NCI-H2227 treated with DMSO at 0.1 percent for 48 hours (cell line): Measurements from ENCODE around the gene CTDP1.

Experiments used
- DNase-seq: peaks from one replicate; lab custom pipeline; 2025; lab: John Stamatoyannopoulos, UW

CTDP1 gene

GRCh38 chr18:79796531-79797405 is 117.2 kb downstream of the CTDP1 start:
- DNase-seq, result no peak

DNA sequence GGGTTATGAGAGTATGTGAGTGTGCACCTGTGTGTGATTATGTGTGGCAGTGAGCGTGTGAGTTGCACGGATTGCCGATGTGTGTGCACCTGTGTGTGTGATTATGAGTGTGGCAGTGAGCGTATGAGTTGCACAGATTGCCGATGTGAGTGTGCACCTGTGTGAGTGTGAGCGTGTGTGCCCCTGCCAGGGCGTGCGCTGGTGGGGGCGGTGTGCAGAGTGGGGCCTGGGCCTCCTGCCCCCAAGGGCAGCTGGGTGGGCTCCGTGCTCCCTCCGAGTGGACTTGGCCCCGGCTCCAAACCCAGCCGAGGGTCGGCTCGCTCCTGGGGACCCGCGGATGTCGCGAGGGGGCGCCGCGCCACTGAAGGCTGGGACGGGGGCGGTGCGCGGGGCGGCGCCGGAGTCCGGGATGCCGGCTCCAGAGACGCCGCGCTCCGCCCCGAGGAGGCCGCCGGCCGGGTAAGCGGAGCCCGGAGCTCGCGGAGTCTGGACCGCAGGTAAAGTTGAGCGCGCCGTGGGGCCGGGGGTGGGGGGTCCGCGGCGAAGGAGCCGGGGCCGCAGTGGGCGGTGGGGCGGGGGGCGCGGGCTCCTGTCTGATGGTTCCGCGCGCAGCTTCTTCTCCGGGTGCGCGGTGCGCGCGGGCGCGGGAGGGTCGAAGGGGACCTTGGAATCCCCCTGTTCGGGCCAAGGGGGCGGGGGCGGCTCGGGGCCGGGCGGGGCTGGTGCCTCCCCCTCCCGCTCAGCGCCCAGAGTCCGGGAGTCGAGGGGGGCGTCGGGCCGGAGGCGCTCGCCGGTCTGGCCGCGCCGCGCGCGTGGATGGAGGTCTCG is 118.1 kb downstream of the CTDP1 start, which contains the start of gene KCNG2:
TSS of gene KCNG2 (plus strand) at position 421 of the 828 bp plus-strand sequence. CDS start 65,730 bp downstream, outside the sequence.
- no peak for DNase-seq

GRCh38 chr18:79798346-79798998 is 118.9 kb downstream of the CTDP1 start:
- no peak for DNase-seq

DNA sequence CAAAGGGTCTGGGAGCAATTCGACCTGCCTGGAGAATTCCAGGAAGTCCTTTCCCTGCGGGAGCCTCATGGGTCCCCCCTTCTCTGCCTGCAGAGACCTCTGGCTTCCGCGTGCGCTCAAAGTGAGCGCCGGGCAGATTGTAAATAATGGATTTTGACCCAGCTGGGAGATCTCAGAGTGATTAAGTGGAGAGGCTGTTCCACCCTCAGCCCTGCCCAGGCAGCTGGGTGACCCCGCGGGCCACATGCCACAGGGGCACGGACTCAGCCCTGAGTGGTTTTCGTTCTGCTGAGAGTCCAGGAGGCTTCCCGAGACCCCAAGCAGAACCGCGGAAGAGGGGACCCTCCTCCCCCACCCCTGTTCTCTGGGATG is 119.4 kb downstream of the CTDP1 start:
- DNase-seq, result no peak

GRCh38 chr18:79799619-79800370 is 120.2 kb downstream of the CTDP1 start:
- no peak for DNase-seq

GRCh38 chr18:79800371-79801180 is 121.0 kb downstream of the CTDP1 start:
- DNase-seq, result no peak

DNA sequence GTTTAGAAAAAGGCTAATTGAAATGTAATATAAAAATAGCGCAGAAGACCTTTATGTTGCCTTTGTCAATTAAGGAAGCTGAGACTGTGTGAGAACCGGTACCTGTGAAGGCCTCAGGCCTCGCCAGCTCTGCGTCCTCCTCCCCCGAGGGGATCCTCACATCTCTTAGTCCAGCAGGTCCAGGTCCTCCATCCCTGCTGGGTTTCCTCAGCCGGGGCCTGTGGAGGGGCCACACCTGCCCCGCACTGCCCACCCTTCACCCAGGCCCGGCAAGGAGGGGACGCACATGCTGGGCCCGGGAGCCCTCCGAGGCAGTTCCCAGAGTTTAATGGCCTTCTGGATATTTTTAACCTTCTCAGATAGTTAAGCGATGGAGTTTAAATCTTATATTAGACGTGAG is 121.6 kb downstream of the CTDP1 start:
- no peak for DNase-seq

- no peak for DNase-seq
These were observed 122.0 kb downstream of the CTDP1 start for GRCh38 chr18:79801641-79802040.

DNA sequence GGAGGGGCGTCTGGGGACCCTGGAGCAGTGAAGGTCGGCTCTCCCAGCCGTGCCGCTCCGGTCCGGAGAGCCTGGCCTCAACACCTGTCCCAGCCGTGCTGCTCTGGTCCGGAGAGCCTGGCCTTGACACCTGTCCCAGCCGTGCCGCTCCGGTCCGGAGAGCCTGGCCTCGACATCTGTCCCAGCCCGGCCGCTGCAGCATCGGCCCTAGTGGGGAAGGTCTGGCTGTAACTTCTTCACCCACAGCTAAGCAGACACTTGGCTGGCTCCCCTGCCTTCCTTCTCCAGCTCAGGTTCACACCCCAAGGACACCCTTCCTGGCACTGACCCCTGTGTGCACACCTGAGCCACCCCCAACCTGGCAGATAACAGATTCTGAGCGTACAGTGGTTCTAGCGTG is 122.7 kb downstream of the CTDP1 start:
- no peak for DNase-seq

- no peak for DNase-seq
These were observed 124.0 kb downstream of the CTDP1 start for GRCh38 chr18:79803611-79804051.
